Uterus (tissue), 2 donors: Measurements from ENCODE around the gene GNA12.

Experiments
- CTCF ChIP-seq, 4 experiments: fragments of 200-600 bp in 2 of 4; fragments of 450-650 bp in 2 of 4; sonication (generic) in 2 of 4; IDR thresholded peaks; one replicate each; pipeline ENCODE4 v1.5.1; 2016 to 2019; ENCODE audit warnings: antibody characterized with exemption in 4 of 4, mild to moderate bottlenecking in 2 of 4, moderate library complexity in 1 of 4
- POLR2A ChIP-seq, 2 donors: fragments of 450-650 bp; IDR thresholded peaks; one replicate each; pipeline ENCODE4 v1.6.1; 2016; ENCODE audit warnings: antibody characterized with exemption in 2 of 2, mild to moderate bottlenecking in 1 of 2, moderate library complexity in 1 of 2

- TF ChIP-seq CTCF (IDR thresholded peaks at IDR 0.05) = no peak
- no peak for TF ChIP-seq POLR2A (IDR thresholded peaks at IDR 0.05)
These were observed 70.5 kb downstream of the GNA12 start for GRCh38 chr7:2773608-2774007.
